ENCODE data around the gene CHCT1.

- no peak for TF ChIP-seq CTCF (IDR thresholded peaks at IDR 0.05)
- no peak for TF ChIP-seq EP300 (IDR thresholded peaks at IDR 0.05)
Observed at GRCh38 chr17:60391471-60392041, 30.7 kb upstream of the CHCT1 start.

Data from esophagus muscularis mucosa (tissue), 3 donors.